Measurements from ENCODE around the gene KRT86.

Gene KRT86

DNA sequence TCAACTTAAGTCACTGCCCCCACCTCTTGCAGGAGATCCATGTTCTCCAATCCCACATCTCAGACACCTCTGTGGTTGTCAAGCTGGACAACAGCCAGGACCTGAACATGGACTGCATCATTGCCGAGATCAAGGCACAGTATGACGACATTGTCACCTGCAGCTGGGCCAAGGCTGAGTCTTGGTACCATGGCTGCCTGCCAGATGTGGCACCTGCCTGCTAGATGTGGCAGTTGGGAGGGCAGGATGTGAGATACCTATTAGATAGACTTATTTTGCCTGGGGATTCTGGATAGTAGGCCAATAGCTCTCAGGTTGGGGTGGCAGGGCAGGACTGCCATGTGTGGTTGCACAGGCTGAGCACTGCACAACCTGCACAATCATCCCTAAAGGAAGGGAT is 7.9 kb upstream of the KRT86 start:
- TF ChIP-seq TAF1 (IDR thresholded peaks at IDR 0.05; ENCODE audit: borderline replicate concordance, low read depth, low read length), result no peak
- TF ChIP-seq POLR2AphosphoS5 (IDR thresholded peaks at IDR 0.05; ENCODE audit: low read depth, low read length), result no peak
- no peak for TF ChIP-seq POLR2A (IDR thresholded peaks at IDR 0.05; ENCODE audit: low read depth, low read length)
- FAIRE-seq (no peak), DNase-seq (ENCODE audit: insufficient read length) (no peak)

DNA sequence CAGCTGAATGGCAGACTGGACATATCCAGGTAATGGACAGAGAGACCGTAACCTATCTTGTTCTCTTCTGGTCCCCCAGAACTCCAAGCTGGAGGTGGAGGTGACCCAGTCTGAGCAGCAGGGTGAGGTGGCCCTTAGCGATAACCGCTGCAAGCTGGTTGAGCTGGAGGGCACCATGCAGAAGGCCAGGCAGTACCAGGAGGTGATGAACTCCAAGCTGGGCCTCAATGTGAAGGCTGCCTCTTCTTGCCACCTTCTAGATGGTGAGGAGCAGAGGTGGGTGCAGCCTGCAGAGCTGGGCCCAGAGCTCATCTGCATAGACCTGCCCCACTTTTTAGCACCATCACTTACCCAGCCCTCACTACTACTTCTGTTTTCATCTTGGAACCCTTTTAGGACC is 7.2 kb upstream of the KRT86 start:
- TF ChIP-seq TAF1 (IDR thresholded peaks at IDR 0.05; ENCODE audit: borderline replicate concordance, low read depth, low read length), result no peak
- TF ChIP-seq POLR2AphosphoS5 (IDR thresholded peaks at IDR 0.05; ENCODE audit: low read depth, low read length), result no peak
- no peak for TF ChIP-seq POLR2A (IDR thresholded peaks at IDR 0.05; ENCODE audit: low read depth, low read length)
- FAIRE-seq, result no peak
- DNase-seq (ENCODE audit: insufficient read length), result no peak

DNA sequence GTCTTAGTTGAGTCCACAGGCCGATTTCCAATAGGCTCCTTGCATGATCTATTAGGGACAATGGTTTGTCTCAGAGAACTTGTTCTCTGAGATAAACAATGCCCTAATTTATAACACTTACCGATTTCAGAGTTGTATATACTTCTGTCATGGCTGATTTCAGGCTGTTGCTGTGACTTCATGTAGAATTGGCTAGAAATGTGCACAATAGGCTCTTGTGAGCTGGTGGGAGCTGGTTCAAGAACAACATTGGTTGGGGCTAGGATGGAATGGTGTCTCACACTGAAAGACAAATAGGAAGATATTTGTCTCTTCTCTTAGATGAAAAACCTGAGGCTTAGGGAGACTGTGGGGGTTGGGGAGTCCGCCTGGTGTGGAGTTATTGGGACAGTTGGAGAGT is 6.7 kb upstream of the KRT86 start:
- TF ChIP-seq POLR2AphosphoS5 (IDR thresholded peaks at IDR 0.05; ENCODE audit: low read depth, low read length) (no peak), TAF1 (IDR thresholded peaks at IDR 0.05; ENCODE audit: borderline replicate concordance, low read depth, low read length) (no peak), POLR2A (IDR thresholded peaks at IDR 0.05; ENCODE audit: low read depth, low read length) (no peak)
- FAIRE-seq, result no peak
- no peak for DNase-seq (ENCODE audit: insufficient read length)

DNA sequence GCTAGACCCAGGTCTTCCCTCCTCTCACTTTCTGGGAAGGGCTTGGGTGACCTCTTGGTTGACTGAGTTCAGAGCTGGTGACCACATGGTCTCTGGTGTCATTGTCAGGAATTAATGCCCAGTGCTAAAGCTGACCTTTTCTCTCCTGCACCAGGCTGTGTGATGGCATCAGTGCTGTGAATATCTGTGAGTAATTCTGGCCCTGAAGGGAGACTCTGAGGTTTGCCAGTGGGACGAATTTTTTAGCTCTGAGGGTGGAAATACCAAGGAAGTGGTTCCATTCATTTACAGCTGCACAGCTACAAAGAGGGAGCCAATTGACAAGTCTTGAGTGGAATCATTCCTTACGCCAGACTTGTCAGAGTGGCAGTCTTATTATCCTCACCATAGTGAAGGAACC is 6.2 kb upstream of the KRT86 start:
- DNase-seq (ENCODE audit: insufficient read length) (no peak), FAIRE-seq (no peak)
- TF ChIP-seq TAF1 (IDR thresholded peaks at IDR 0.05; ENCODE audit: borderline replicate concordance, low read depth, low read length) (no peak), POLR2AphosphoS5 (IDR thresholded peaks at IDR 0.05; ENCODE audit: low read depth, low read length) (no peak), POLR2A (IDR thresholded peaks at IDR 0.05; ENCODE audit: low read depth, low read length) (no peak)

DNA sequence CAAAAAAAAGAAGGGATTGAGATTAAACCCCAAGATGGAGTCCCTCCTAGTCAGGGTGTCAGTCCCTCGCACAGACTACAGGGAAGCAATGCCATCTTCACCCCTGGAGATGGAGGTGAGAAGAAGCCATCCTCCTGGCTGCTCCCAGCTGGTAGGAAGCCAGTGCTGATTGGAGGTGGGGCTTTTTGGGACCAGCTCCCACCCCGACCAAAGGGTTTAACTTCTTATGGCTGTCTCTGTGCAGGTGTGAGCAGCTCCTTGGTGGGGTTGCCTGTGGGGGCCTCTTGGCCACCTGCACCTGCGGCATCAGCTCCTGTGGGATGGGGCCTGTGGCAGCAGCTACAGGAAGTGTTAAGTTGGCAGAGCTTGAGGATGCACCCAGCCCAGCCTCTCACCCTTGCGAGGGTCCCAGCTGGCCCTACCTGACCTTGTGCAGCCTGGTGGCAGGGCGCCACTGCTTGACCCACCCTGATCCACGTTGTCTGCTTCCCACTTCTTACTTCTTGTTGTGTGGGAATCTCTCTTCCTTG is 3.8 kb upstream of the KRT86 start:
- no peak for TF ChIP-seq POLR2A (IDR thresholded peaks at IDR 0.05; ENCODE audit: low read depth, low read length)
- no peak for TF ChIP-seq TAF1 (IDR thresholded peaks at IDR 0.05; ENCODE audit: borderline replicate concordance, low read depth, low read length)
- no peak for TF ChIP-seq POLR2AphosphoS5 (IDR thresholded peaks at IDR 0.05; ENCODE audit: low read depth, low read length)
- FAIRE-seq, result no peak
- no peak for DNase-seq (ENCODE audit: insufficient read length)

DNA sequence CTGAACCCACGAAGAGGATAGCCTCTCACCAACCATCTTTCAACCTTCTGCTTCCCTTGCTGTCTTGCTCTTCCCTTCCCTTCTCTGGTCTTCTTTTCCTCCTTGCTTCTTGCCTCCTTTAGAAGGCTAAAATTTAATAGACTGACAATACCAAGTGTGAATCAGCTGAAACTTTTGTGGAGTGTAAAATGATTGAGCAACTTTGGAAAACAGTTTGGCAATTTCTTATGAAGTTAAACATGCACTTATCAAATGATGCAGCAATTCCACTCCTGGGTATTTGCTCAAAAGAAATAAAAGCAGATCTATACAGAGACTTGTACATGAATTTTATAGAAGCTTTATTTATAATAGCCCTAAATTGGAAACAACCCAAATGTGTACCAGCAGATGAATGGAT is 3.3 kb upstream of the KRT86 start:
- TF ChIP-seq POLR2AphosphoS5 (IDR thresholded peaks at IDR 0.05; ENCODE audit: low read depth, low read length) (no peak), POLR2A (IDR thresholded peaks at IDR 0.05; ENCODE audit: low read depth, low read length) (no peak), TAF1 (IDR thresholded peaks at IDR 0.05; ENCODE audit: borderline replicate concordance, low read depth, low read length) (no peak)
- no peak for DNase-seq (ENCODE audit: insufficient read length)
- FAIRE-seq, result no peak

DNA sequence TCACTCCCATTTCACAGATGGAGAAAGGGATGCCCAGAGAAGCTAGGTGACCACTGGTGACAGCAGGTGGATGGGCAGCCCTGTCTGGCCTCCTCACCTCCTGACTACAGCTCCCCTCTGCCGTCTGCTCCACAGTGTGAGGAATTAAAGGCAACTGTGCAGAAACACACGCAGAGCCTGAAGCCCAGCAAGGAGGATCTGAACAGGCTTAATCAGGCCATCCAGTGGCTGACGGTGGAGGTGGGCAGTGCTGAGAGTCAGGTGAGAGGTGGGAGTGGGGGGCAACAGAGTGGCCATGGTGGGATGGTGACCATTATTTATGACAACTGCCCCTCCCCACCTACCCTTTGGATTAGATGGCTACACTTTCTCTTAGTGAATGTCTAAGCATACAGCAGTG is 1.2 kb downstream of the KRT86 start:
- TF ChIP-seq TAF1 (IDR thresholded peaks at IDR 0.05; ENCODE audit: borderline replicate concordance, low read depth, low read length), result no peak
- TF ChIP-seq POLR2AphosphoS5 (IDR thresholded peaks at IDR 0.05; ENCODE audit: low read depth, low read length), result no peak
- no peak for TF ChIP-seq POLR2A (IDR thresholded peaks at IDR 0.05; ENCODE audit: low read depth, low read length)
- FAIRE-seq (no peak), DNase-seq (ENCODE audit: insufficient read length) (no peak)

DNA sequence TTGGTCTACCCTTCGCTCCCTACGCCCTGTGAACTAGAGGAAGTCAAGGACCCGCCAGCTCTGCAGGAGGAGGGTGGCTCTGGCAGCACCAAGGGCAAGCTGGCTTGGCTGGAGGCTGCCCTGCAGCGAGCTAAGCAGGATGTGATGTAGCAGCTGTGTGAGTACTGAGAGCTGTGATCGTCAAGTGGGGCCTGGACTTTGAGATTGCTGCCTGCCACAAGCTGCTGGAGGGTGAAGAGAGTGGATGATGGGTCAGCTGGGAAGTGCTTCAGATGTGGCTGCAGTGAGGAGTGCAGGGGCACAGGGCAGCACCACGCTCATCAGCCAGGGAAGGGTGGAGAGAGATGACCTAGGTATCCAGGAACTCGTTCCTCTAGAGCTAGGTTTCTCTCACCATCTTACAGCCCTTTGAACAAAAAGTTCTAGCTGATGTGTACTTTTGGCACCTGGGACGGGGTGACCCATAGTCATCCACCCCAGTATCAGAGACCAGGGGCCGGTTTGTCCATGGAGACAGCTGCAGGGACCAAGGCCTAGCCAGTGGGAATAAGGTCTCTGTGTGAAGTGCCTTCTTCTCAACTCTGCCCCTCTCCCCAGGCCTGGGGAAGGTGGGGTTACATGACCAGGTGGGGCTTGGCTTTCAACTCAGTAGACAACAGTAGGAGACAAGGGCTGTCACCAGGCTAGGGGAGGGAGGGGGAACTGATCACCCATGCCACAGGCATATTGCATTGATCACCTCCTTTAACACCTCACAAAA is 3.2 kb downstream of the KRT86 start:
- no peak for TF ChIP-seq POLR2A (IDR thresholded peaks at IDR 0.05; ENCODE audit: low read depth, low read length)
- TF ChIP-seq TAF1 (IDR thresholded peaks at IDR 0.05; ENCODE audit: borderline replicate concordance, low read depth, low read length), result no peak
- TF ChIP-seq POLR2AphosphoS5 (IDR thresholded peaks at IDR 0.05; ENCODE audit: low read depth, low read length), result no peak
- FAIRE-seq, result peak; percentile 53
- no peak for DNase-seq (ENCODE audit: insufficient read length)

DNA sequence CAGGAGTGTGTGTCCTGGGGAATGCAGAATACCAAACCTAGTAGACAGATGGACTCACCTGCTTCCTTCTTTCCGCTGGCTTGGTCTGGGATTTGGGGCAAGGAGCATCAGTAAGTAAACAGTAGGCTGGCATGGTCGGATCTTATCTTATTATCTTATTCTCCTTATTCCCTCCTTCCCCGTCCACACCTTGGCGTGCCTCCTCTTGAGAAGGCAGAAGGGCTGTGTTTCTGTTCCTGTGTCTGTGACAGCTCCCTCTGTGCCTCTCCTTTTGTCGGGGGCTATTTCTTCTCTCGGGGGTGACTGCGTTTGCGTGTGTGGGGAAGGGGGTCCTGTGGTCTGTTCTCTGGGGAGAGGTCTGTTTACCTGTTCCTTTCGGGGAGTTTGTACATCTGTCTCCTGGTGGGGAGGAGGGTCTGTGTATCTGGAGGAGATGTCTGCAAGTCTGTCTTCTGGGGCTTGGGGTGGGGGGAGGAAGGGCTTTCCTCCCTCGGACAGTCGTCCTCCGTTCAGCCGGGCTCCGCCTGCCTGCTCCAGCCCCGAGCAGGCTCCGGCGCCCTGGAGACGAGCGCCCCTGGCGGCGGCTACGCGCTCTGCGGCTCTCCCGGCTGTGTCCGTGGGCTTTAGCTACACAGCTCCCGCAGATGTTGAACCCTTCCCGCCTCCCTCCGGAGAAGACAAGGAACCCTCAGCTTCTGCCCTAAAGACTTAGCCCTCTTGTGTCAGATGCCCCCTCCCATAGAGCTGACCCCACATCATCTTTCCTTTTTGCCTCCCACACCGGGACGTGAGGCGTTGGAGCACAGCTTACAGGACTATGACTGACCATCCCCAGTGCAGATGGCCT is 4.4 kb downstream of the KRT86 start:
- TF ChIP-seq POLR2AphosphoS5 (IDR thresholded peaks at IDR 0.05; ENCODE audit: low read depth, low read length) (no peak), POLR2A (IDR thresholded peaks at IDR 0.05; ENCODE audit: low read depth, low read length) (no peak), TAF1 (IDR thresholded peaks at IDR 0.05; ENCODE audit: borderline replicate concordance, low read depth, low read length) (no peak)
- peak; percentile 94 for FAIRE-seq
- DNase-seq (ENCODE audit: insufficient read length), result peak; percentile 89

DNA sequence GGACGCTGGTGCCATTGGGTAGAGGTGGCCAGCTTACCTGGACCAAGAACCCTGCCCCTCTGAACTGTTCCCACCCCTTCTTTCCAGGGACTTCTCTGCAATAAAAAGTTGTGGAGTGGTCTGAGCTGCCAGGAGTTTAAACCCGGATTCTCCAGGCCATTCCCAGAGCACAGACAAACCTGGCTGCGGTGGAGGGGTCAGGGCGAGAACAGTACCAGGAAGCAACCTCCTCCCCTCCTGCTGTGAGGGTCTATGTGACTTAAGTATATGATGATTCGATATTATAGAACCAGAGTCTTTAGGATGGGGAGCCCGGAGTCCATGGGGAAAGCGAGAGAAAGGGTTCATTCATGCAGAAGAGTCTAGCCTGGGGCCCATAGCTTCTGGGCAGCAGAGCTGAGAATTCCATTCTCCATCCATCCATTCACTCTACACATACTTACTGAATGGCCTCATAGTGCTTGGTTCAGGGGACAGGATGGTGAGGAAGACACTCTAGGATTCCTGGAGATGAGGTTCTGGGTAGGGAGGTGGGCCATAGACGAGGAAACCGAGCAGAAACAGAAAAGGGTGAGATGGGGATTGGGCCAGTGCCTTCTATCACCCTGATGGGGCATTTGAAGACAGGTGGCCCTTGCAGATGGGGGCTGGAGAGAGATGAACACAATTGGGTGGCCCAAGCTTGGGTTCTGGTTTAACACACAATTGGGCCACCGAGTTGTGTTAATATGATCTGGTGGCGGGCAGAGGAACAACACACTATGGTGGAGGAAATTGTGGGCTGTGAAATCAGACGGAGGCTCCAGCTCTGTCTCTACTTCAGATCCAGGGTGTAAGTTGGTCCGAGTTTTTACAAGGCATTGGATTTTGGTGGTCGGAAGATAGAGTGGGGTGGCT is 5.2 kb downstream of the KRT86 start:
- no peak for DNase-seq (ENCODE audit: insufficient read length)
- no peak for FAIRE-seq
- TF ChIP-seq TAF1 (IDR thresholded peaks at IDR 0.05; ENCODE audit: borderline replicate concordance, low read depth, low read length), result no peak
- TF ChIP-seq POLR2A (IDR thresholded peaks at IDR 0.05; ENCODE audit: low read depth, low read length), result no peak
- no peak for TF ChIP-seq POLR2AphosphoS5 (IDR thresholded peaks at IDR 0.05; ENCODE audit: low read depth, low read length)

DNA sequence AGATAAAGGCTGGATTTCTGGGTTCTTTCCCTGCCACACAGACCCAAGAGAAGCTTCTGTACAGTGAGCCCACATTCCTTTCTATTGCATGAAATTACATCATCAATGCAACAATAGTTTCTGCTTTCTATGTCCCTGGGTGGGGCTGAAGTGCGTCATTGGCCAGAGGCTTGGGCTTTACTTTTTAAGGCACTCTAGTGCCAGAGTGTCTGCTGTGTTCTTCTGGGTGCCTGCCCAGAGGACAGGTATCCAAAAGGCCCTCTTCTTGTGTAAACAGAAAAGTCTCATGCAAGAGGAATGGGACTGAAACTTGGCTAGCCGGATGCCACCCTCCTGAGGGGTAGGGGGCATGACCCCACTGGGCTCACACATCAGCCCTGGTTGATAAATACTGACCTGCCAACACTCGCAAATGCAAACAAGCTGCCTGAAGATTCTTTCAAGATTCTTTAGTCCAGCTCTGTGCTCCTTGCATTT is 5.9 kb downstream of the KRT86 start:
- TF ChIP-seq POLR2AphosphoS5 (IDR thresholded peaks at IDR 0.05; ENCODE audit: low read depth, low read length) (no peak), POLR2A (IDR thresholded peaks at IDR 0.05; ENCODE audit: low read depth, low read length) (no peak), TAF1 (IDR thresholded peaks at IDR 0.05; ENCODE audit: borderline replicate concordance, low read depth, low read length) (no peak)
- FAIRE-seq (no peak), DNase-seq (ENCODE audit: insufficient read length) (no peak)

Measured in GM12892 (cell line).